Stimulated activated CD4-positive, alpha-beta T cell treated with anti-CD3 and anti-CD28 coated beads, TNF-alpha, amount 100 ng/mL, for 24 hours (primary cell): ENCODE results near the gene SLC35B4.

Source experiments
- DNase-seq, 3 experiments: peaks; one replicate each; pipeline ENCODE4 v3.0.0-alpha.2; 2020; ENCODE audit warnings: low read depth in 3 of 3

The SLC35B4 gene, protein sequence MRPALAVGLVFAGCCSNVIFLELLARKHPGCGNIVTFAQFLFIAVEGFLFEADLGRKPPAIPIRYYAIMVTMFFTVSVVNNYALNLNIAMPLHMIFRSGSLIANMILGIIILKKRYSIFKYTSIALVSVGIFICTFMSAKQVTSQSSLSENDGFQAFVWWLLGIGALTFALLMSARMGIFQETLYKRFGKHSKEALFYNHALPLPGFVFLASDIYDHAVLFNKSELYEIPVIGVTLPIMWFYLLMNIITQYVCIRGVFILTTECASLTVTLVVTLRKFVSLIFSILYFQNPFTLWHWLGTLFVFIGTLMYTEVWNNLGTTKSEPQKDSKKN

DNA sequence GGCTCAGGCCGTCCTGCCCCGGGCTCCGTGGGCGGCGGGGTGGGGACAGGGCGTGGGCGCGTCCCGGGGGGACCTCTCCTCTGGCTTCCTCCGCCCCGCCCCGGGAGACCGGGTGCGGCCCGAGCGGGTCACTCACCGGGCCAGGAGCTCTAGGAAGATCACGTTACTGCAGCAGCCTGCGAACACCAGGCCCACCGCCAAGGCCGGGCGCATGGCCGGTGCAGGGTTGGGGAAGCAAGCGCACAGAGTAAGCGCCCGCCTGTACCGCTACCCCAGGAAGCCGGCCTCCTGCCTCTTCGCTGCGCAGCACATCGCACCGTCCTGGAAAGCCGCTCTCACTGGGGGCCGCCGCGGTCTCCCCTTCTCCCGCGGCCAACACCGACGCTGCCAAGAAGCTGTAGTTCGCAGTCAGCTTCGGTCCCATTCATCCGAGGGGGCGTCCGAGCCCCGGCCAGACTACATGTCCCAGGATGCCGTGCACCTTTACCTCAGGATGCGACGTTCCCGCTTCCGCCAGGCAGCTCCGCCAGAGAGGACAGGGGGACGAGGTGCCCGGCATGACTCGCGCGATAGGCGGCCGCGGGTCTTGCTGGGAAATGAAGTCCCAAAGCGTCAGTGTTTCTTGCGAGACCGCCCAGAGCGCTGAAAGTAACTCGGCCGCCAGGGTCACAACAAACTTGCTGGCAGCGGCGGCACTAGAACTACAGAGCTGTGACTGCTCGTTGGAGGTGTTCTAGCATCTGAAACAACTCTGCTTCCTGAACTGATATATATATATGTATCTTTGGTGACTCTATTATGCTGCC lies at the start of gene SLC35B4:
SLC35B4 (minus strand) TSS at position 392 of the 806 bp plus-strand sequence; CDS start at position 213, 179 bp downstream.
- DNase-seq = peak; percentile 91 to 95 (median 93)

GRCh38 chr7:134366481-134366880 lies 49.8 kb upstream of the SLC35B4 start:
- DNase-seq = no peak

- no peak for DNase-seq
These were observed 48.8 kb upstream of the SLC35B4 start for GRCh38 chr7:134365341-134366054.

GRCh38 chr7:134364619-134365037 lies 47.9 kb upstream of the SLC35B4 start:
- no peak for DNase-seq

DNA sequence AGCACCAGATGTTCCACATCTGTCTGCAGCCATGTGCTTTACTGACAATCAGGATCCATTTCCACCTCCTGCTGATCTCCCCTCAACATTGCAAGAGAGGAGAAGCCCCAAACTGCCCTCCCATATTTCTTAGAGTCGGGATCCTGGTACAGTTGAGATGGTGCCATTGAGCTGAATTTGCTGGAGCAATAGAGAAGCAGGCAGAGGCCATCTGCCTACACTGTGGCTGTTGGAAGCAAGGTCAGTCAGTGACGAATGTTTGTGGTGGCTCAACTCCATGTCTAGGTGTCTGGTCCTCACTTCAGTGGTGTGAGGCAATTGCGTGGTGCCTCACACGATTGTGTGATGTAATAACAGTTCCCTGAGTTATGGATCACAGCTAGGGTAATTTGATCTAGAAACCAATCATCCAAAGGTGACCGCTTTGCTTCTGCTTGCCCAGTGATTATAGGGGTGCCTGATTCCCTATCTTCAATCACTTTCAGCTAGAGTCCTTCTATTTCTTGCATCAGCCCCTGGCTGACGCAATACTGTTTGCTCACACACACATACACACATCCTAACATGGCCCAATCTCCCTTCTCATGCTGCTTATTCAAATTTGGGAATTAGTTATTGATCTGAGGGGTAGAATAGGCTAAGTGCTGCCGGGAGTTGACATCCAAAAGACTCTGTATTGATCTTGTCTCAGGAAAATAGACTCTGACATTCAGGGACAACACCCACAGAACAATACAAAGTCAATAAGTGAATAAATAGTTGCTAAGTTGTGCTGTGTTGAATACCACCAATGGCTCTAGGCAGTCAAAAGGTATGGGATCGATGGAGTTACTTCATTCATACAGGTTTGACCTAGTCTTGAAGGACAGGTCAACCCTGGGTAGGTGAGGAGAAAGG lies 46.1 kb upstream of the SLC35B4 start:
- DNase-seq = no peak

- no peak for DNase-seq
These were observed 43.2 kb upstream of the SLC35B4 start for GRCh38 chr7:134359787-134360432.

GRCh38 chr7:134357486-134357885 lies 40.8 kb upstream of the SLC35B4 start:
- no peak for DNase-seq

GRCh38 chr7:134356421-134356936 lies 39.7 kb upstream of the SLC35B4 start:
- DNase-seq = no peak

GRCh38 chr7:134355927-134356326 lies 39.2 kb upstream of the SLC35B4 start:
- DNase-seq = no peak

DNA sequence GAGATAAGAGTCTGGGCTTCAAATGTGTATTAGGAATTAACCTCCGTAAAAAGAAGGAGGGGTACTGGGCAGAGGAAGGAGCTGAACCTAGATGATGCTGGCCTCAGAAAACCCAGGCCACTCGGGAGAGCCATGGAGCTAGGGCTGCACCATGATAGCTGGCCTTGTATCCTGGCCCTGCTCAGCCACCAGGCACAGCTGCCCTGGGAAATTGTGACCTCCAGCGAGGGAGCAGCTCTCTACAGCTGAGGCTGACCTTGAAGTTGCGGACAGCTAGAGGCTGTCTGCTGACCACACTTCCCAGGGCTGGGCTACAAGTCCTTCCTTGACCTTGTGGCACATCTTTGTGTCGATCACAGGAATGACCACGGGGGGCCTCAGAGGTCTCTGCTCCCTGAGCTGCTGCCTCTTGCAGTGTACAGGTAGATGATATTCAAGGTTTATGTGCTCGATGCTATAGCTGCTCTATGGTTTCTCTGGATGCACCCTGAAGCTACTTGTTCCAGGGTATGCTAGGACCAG lies 38.3 kb upstream of the SLC35B4 start:
- no peak for DNase-seq

DNA sequence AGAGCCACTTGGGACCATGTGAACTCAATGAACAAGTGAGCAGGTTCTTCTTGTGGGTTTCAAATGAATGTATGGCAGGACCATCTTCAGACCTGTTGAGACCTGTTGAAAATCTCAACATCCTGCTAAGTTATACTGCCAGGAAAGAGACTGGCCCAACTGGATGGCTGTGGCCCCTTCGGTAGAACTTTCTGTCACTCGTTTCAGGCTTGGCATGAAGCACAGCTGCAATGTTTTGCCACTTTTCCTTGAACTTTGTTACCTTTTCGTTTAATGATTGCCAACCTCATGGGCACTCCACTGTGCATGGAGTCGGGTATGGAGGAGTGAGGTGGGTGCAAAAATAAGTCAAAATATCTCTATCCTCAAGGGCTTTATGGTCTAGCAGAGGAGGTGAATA lies 36.7 kb upstream of the SLC35B4 start:
- DNase-seq = no peak

DNA sequence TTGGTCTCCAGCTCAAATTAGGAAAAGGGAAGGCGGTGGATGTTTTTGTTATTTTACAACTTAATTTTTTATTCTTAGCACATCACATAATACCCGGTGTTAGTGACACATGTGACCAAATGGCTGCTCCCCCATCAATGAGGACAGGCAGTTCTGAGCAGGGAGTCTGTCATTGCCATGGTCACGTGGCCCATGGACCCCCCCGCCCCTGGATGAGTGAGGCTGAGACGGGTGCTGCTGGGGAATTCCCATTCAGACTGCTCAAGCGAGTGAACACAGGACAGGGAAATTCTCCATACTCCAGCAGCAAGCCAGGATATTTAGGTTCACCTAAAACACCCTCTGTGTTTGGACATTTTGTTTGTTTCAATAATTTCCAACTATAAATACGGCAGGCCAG lies 34.7 kb upstream of the SLC35B4 start:
- DNase-seq = no peak

- no peak for DNase-seq
These were observed 34.0 kb upstream of the SLC35B4 start for GRCh38 chr7:134350709-134351108.

- no peak for DNase-seq
These were observed 30.8 kb upstream of the SLC35B4 start for GRCh38 chr7:134347567-134347966.

GRCh38 chr7:134343796-134344195 lies 27.1 kb upstream of the SLC35B4 start:
- DNase-seq = no peak

DNA sequence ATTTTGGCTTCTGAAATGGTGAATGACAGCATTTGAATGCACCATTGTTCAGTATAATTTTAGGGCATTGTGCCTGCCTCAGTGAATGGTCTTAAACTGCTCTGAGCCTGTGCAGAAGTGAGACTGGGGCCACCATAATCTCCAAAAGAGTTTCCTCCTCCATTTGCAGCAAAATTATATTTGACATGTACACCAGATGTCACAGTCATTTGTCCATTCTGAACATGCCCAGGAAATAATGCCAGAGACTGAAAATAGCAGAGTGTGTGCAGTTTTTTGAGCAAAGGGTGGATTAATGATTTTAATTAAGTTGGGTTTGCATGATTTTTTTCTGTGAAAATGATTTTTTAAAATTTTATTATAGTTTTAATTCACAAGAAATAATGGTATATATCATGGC lies 26.4 kb upstream of the SLC35B4 start:
- no peak for DNase-seq

DNA sequence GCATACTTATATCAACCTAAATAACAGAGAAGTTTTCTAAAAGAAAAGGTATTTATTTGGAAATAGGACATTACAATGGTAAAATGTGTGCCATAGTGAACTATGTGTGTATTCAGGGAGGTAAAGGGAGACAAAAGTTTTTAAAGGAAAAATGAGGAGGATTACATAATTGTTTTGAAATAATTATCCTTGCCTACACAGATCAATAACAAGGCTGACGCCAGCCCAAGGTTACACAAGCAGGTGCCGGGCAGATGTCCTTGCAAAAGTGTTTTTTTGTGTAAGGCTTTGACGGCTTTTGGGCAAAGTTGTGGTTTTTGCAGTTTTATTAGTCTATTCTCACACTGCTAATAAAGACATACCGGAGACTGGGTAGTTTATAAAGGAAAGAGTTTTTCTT lies 22.7 kb upstream of the SLC35B4 start:
- no peak for DNase-seq

GRCh38 chr7:134337980-134338379 lies 21.2 kb upstream of the SLC35B4 start:
- no peak for DNase-seq

DNA sequence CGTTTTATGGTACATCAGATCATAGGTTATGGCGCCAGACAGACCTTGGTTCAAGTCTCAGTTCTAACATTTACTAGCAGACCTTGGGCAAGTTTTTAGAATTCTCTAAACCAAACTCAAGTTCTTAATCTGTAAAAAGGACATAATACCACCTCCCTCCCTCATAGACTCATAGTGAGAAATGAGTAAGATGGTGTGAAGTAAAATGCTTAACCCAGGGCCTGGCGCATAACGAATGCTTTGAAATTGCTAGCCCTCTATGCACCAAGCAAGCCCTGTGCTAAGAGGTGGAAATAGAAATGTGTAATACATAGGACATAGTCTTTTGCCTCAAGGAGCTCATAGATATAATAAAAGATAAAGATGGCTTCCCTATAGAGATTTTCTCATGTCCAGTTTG lies 17.7 kb upstream of the SLC35B4 start:
- DNase-seq = no peak

- DNase-seq = no peak
These were observed 17.2 kb upstream of the SLC35B4 start for GRCh38 chr7:134333943-134334342.
